GM18517 (cell line): ENCODE results near the gene CCDC184.
"Not testable (repeated sequence)": the region's sequence is repeated elsewhere in the genome, so short reads cannot be mapped to it uniquely, and the experiment has no call there.

Experiments
- ATAC-seq: cut with Tn5 transposase; IDR thresholded peaks from one replicate; pipeline ENCODE4 v1.9.1; 2021; ENCODE audit warnings: mild to moderate bottlenecking, moderate library complexity; ENCODE audit not compliant: unreplicated experiment

CCDC184 gene

GRCh38 chr12:48201516-48201915 lies 18.1 kb downstream of the CCDC184 start:
- no peak for ATAC-seq

GRCh38 chr12:48202766-48203165 lies 19.3 kb downstream of the CCDC184 start:
- no peak for ATAC-seq

GRCh38 chr12:48203192-48203591 lies 19.7 kb downstream of the CCDC184 start, which contains the start of gene OR10AD1:
TSS of gene OR10AD1 (minus strand) at chr12:48203292. CDS start at chr12:48203292, 0 bp downstream.
- no peak for ATAC-seq

- not testable (repeated sequence) for ATAC-seq
These were observed 26.1 kb downstream of the CCDC184 start for GRCh38 chr12:48209495-48209894.

GRCh38 chr12:48216785-48217184 lies 33.3 kb downstream of the CCDC184 start:
- no peak for ATAC-seq

GRCh38 chr12:48219631-48220030 lies 36.2 kb downstream of the CCDC184 start:
- ATAC-seq, result no peak

GRCh38 chr12:48220701-48221100 lies 37.3 kb downstream of the CCDC184 start:
- no peak for ATAC-seq

DNA sequence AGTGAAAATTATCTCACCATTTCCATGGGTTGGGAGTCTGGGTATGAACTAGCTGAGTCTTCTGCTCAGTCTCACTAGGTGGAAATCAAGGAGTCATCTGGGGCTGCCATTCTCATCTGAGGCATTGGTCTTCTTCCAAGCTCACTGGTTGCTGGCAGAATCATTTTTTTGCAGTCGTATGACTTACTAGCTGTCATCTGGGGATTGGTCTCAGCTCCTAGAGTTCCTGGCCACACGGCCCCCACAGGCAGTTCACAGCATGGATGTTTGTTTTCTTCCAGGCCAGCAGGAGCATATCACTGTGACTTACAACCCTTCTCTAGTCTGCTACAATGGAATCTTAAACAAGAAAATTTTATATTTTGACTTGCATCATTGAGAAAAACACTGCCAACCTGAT lies 38.2 kb downstream of the CCDC184 start:
- ATAC-seq, result no peak

- not testable (repeated sequence) for ATAC-seq
These were observed 41.1 kb downstream of the CCDC184 start for GRCh38 chr12:48224533-48224932.

DNA sequence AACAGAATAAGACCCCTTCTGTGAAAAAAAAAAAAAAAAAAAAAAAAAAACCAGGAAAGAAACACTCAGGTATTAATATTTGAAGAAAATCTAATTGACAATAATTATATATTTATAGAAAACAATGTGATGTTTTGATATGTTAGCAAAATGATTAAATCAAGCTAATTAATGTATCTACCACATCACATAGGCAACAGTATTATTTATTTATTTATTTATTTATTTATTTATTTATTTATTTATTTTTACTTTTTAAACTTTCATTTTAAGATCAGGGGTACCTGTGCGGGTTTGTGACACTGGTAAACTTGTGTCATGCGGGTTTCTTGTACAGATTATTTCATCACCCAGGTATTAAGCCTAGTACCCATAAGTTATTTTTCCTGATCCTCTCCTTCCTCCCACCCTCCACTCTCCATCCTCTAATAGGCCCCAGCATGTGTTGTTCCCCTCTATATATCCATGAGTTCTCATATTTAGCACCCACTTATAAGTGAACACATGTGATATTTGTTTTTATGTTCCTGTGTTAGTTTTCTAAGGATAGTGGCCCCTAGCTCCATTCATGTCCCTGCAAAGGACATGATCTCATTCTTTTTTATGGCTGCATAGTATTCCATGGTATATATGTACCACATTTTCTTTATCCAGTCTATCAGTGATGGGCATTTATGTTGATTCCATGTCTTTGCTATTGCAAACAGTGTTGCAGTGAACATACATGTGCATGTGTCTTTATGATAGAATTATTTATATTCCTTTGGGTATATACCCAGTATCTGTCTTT lies 47.9 kb downstream of the CCDC184 start:
- not testable (repeated sequence) for ATAC-seq
